OCI-LY7 (cell line): ENCODE data around the gene CEBPB.

ENCODE experiments used
- EZH2phosphoT487 ChIP-seq: fragments of 200-600 bp; sonication (generic); IDR thresholded peaks from 2 replicates; pipeline ENCODE4 v1.6.1; 2018; ENCODE audit warnings: low read depth, borderline replicate concordance, mild to moderate bottlenecking, mixed run types, antibody characterized with exemption, low read length, moderate library complexity, mixed read lengths
- TF ChIP-seq, protein P1 (sequence below): fragments of 200-600 bp; sonication (generic); conservative IDR thresholded peaks from 2 replicates; pipeline ENCODE4 v1.5.1; 2014; ENCODE audit warnings: mild to moderate bottlenecking, antibody characterized with exemption, low read length, moderate library complexity, mixed read lengths

DNA sequence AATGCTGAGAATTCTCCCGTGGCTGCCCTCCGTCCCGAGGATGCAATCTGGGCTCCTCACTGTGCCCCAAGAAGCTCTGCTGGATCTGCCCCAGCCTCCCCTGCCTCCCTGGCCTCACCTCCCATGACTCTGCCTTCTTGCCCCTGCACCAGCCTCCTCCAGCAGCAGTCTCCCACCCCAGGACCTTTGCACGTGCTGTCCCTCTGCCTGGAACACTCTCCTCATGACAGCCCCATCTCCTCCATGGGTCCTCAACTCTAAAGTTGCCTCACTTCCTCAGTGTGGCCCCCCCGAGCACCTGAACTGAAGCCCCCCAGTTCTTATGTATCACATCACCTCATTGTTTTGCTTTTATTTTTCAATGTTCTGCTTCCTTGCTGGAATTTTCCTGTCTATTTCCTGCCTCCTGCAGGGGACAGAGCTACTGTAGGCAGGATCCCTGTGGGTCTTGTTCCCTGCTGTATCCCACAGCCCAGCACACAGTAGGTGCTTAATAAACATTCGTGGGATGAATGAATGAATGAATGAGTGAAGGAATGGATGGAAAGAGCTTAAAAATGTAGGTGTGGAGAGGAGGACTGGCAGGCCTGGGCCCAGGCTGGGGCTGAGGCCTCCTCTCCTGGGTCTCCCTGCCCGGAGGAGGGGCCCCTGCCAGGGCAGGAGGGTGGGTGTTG is 42.2 kb downstream of the CEBPB start:
- TF ChIP-seq, protein P1, sequence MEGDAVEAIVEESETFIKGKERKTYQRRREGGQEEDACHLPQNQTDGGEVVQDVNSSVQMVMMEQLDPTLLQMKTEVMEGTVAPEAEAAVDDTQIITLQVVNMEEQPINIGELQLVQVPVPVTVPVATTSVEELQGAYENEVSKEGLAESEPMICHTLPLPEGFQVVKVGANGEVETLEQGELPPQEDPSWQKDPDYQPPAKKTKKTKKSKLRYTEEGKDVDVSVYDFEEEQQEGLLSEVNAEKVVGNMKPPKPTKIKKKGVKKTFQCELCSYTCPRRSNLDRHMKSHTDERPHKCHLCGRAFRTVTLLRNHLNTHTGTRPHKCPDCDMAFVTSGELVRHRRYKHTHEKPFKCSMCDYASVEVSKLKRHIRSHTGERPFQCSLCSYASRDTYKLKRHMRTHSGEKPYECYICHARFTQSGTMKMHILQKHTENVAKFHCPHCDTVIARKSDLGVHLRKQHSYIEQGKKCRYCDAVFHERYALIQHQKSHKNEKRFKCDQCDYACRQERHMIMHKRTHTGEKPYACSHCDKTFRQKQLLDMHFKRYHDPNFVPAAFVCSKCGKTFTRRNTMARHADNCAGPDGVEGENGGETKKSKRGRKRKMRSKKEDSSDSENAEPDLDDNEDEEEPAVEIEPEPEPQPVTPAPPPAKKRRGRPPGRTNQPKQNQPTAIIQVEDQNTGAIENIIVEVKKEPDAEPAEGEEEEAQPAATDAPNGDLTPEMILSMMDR = no peak
- TF ChIP-seq EZH2phosphoT487 = no peak
